Fibroblast of lung (primary cell): ENCODE data around the gene PLAC1. TPM values are rescaled to one million over a fixed set of nuclear protein-coding genes. Genes with fewer than 3 reads are reported as not detected.

Source experiments
- DNase-seq, 2 donors: peaks; one replicate each; pipeline versions ENCODE4 v3.0.0 to v3.0.0-alpha.2; 2010; ENCODE audit warnings: low read depth in 2 of 2
- H2AFZ ChIP-seq: 2 replicates; pipeline ENCODE4 v1.5.1; 2012; ENCODE audit warnings: low read length, control low read depth, inconsistent platforms
- H3K27ac ChIP-seq: 2 replicates; pipeline ENCODE4 v1.5.1; 2011; ENCODE audit warnings: low read length, control low read depth; ENCODE audit not compliant: insufficient read depth
- H3K27me3 ChIP-seq: 2 replicates; pipeline ENCODE4 v1.5.1; 2011; ENCODE audit warnings: mild to moderate bottlenecking, low read length; ENCODE audit not compliant: control insufficient read depth, insufficient read depth
- H3K36me3 ChIP-seq: 2 replicates; pipeline ENCODE4 v1.5.1; 2011; ENCODE audit warnings: low read length; ENCODE audit not compliant: control insufficient read depth, insufficient read depth
- H3K4me1 ChIP-seq: 2 replicates; pipeline ENCODE4 v1.5.1; 2011; ENCODE audit warnings: low read length; ENCODE audit not compliant: control insufficient read depth, insufficient read depth; ENCODE audit errors: extremely low read depth
- H3K4me2 ChIP-seq: 2 replicates; pipeline ENCODE4 v1.5.1; 2011; ENCODE audit warnings: low read length, control low read depth; ENCODE audit not compliant: insufficient read depth; ENCODE audit errors: extremely low read depth
- H3K4me3 ChIP-seq, 4 experiments: fragments of 200-600 bp in 1 of 4; sonication (generic) in 1 of 4; replicated peaks in 1 of 4; 2 replicates each; pipeline ENCODE4 v1.5.1; 2011 to 2016; ENCODE audit warnings: low read length in 4 of 4, low read depth in 3 of 4, mild to moderate bottlenecking in 3 of 4, control low read depth in 2 of 4, inconsistent platforms in 1 of 4, mixed read lengths in 1 of 4; ENCODE audit not compliant: insufficient read depth in 1 of 4; ENCODE audit errors: control extremely low read depth in 1 of 4
- H3K79me2 ChIP-seq: 2 replicates; pipeline ENCODE4 v1.5.1; 2012; ENCODE audit warnings: mild to moderate bottlenecking, low read length, inconsistent platforms; ENCODE audit not compliant: control insufficient read depth, insufficient read depth
- H3K9ac ChIP-seq: 2 replicates; pipeline ENCODE4 v1.5.1; 2011; ENCODE audit warnings: mild to moderate bottlenecking, low read length, control low read depth; ENCODE audit not compliant: insufficient read depth
- H3K9me3 ChIP-seq: 2 replicates; pipeline ENCODE4 v1.5.1; 2012; ENCODE audit warnings: low read depth, low read length; ENCODE audit not compliant: control insufficient read depth, insufficient read depth
- H4K20me1 ChIP-seq: 2 replicates; pipeline ENCODE4 v1.5.1; 2011; ENCODE audit warnings: low read length; ENCODE audit not compliant: control insufficient read depth, insufficient read depth; ENCODE audit errors: extremely low read depth
- EZH2 ChIP-seq: IDR thresholded peaks from 2 replicates; pipeline ENCODE4 v1.5.1; 2012; ENCODE audit warnings: low read length, control low read depth, mild to moderate bottlenecking; ENCODE audit errors: missing control alignments
- polyA plus RNA-seq, 2 donors: library from polyadenylated mRNA; depleted of rRNA in 1 of 2; stranded (reverse) in 1 of 2; unstranded in 1 of 2; fragments of >200 nt; gene quantifications; 2 replicates each; pipeline ENCODE4 v1.2.1, GENCODE V29; 2011 to 2012; ENCODE audit warnings: missing spikeins in 1 of 2
- total RNA-seq: library from RNA; depleted of rRNA; stranded (reverse); fragments of >200 nt; gene quantifications from 2 replicates; pipeline ENCODE4 v1.2.1, GENCODE V29; 2014
- TF ChIP-seq, protein P1 (sequence below), 2 donors: IDR thresholded peaks in 1 of 2; conservative IDR thresholded peaks in 1 of 2; 1 replicate in 1 of 2; 2 replicates in 1 of 2; pipeline ENCODE4 v1.5.1; 2011 to 2012; ENCODE audit warnings: low read length in 2 of 2, control low read depth in 1 of 2, inconsistent platforms in 1 of 2, low read depth in 1 of 2, mild to moderate bottlenecking in 1 of 2

PLAC1 gene
- total and polyA plus RNA-seq, 2 donors (not counting 1 experiment from before 2014, with no cell fraction given) = 0.17 to 0.22 TPM

DNA sequence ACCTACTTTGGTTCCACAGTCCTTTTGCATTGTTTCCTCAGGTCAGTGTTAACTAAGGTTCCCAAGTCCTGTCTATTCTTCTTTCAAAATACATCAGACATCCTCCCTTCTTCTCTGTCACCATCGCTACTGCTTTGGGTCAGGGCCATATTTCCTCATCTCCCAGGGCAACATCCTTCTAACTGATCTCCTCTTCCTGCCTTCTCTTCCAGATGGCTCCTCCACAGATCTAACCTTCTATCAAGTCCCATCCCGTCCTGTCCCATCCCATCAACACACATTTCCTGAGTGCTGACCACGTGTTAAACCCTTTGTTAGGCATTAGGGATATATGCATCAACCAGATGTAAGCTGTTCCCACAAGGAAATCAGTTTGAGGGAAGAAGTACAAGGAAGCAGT is 25.9 kb downstream of the PLAC1 start:
- DNase-seq = no peak

DNA sequence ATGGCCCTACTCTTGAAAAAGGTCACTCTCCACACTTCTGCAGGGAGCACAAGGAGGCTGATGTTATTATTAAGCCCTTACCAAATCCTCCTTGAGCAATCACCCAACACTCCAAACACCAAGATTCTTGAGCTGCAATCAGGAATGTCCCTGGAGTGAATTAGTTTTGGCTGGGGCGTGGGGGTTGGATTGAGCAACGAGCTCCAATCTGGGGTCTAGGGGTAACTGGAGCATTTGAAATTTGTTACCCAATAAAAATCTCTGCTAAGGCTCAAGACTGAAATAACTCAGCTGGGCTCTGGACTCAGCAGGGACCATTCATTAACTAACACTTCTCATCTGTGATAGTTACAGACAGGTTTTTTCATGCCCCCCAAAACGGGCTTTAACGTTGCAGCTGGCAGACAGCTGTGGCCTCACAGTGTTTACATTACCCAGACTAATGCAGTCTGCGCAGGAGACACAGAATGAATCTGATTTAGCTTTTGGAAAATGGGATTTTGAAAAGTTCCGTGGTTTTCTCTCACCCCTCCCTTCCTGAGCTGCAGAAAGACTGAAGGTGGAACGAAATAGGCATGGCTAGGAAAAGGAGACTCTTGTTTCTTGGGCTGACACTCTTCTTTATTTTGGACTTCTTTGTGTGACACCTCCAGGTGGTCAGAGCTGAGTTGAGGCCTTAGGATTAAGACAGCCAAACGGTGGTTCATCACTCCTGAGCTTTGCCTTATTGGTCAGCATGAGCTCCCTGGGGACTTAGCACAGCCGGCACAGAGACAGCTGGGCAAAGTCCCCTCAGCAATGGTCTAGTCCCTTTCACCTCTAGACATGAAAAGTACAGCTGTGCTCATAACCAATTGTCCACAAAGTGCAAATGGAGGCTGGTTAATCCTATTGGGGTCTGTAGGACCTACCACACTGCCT is 26.6 kb downstream of the PLAC1 start:
- H3K79me2 ChIP-seq = no peaks in the 10 kb centered on the region
- no peak overlapping the region for H3K4me2 ChIP-seq
- no peak overlapping the region for H3K4me3 ChIP-seq
- peaks cover 7% of the 10 kb centered on the region for H3K4me1 ChIP-seq
- no peaks in the 10 kb centered on the region for H4K20me1 ChIP-seq
- no peaks in the 10 kb centered on the region for H3K36me3 ChIP-seq
- H3K27me3 ChIP-seq = no peaks in the 10 kb centered on the region
- H3K9me3 ChIP-seq = no peaks in the 10 kb centered on the region
- no peak overlapping the region for H2AFZ ChIP-seq
- DNase-seq = peak; percentile 36 to 96
- H3K27ac ChIP-seq = peak overlapping the region; percentile 26
- H3K9ac ChIP-seq = no peak overlapping the region
- TF ChIP-seq, protein P1, sequence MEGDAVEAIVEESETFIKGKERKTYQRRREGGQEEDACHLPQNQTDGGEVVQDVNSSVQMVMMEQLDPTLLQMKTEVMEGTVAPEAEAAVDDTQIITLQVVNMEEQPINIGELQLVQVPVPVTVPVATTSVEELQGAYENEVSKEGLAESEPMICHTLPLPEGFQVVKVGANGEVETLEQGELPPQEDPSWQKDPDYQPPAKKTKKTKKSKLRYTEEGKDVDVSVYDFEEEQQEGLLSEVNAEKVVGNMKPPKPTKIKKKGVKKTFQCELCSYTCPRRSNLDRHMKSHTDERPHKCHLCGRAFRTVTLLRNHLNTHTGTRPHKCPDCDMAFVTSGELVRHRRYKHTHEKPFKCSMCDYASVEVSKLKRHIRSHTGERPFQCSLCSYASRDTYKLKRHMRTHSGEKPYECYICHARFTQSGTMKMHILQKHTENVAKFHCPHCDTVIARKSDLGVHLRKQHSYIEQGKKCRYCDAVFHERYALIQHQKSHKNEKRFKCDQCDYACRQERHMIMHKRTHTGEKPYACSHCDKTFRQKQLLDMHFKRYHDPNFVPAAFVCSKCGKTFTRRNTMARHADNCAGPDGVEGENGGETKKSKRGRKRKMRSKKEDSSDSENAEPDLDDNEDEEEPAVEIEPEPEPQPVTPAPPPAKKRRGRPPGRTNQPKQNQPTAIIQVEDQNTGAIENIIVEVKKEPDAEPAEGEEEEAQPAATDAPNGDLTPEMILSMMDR (conservative IDR thresholded peaks at IDR 0.05 in 1 of 2, IDR thresholded peaks at IDR 0.05 in 1 of 2; ENCODE audit: low read depth in 1 of 2, low read length in 2 of 2) = no peak
- no peak for TF ChIP-seq EZH2

More for the DNA sequence above, 25.9 kb downstream of the PLAC1 start:
- Histone ChIP-seq H3K4me1 (peaks cover 7% of the 10 kb centered on the region), H3K9ac (no peak overlapping the region), H3K4me3 (no peak overlapping the region), H2AFZ (no peak overlapping the region), H3K79me2 (no peaks in the 10 kb centered on the region), H3K4me2 (no peak overlapping the region), H3K9me3 (no peaks in the 10 kb centered on the region), H3K36me3 (no peaks in the 10 kb centered on the region), H3K27ac (peak overlapping the region; percentile 26), H4K20me1 (no peaks in the 10 kb centered on the region), H3K27me3 (no peaks in the 10 kb centered on the region)
- TF ChIP-seq, protein P1 (conservative IDR thresholded peaks at IDR 0.05 in 1 of 2, IDR thresholded peaks at IDR 0.05 in 1 of 2; ENCODE audit: low read depth in 1 of 2, low read length in 2 of 2) = no peak
- TF ChIP-seq EZH2 = no peak

DNA sequence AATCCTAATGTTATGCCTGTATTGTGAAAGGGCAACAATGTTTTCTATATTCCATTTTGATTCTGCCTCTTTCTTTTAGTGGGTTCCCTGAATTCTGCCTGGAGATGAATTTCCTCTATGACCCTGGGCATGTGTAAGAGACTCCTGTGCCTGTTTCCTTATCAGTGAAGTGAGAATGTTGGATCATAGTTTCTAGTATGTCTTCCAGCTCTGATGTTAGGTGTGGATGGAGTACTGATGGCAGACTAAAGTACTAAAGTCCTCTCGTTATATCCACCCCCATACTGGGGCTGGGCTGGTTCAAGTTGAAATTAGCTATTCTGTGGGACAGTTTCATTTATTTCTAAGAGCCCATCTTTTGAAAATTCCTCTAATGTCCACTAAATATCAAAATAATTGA is 29.6 kb downstream of the PLAC1 start:
- H3K4me3 ChIP-seq = no peak overlapping the region
- H4K20me1 ChIP-seq = no peaks in the 10 kb centered on the region
- DNase-seq = no peak
- no peaks in the 10 kb centered on the region for H3K79me2 ChIP-seq
- no peak overlapping the region for H3K27ac ChIP-seq
- TF ChIP-seq, protein P1 (conservative IDR thresholded peaks at IDR 0.05 in 1 of 2, IDR thresholded peaks at IDR 0.05 in 1 of 2; ENCODE audit: low read depth in 1 of 2, low read length in 2 of 2) = no peak
- no peak for TF ChIP-seq EZH2
- no peaks in the 10 kb centered on the region for H3K36me3 ChIP-seq
- H3K9me3 ChIP-seq = no peaks in the 10 kb centered on the region
- peaks cover 7% of the 10 kb centered on the region for H3K4me1 ChIP-seq
- H3K4me2 ChIP-seq = no peak overlapping the region
- H2AFZ ChIP-seq = no peak overlapping the region
- H3K27me3 ChIP-seq = no peaks in the 10 kb centered on the region
- no peak overlapping the region for H3K9ac ChIP-seq
